DMS114 treated with DMSO at 0.1 percent for 48 hours (cell line): ENCODE data around the gene ENPEP.

Experiments
- DNase-seq: peaks from one replicate; lab custom pipeline; 2025; ENCODE audit not compliant: unreplicated experiment; lab: John Stamatoyannopoulos, UW

Gene ENPEP

GRCh38 chr4:110596431-110596830 is 120.5 kb downstream of the ENPEP start:
- DNase-seq: no peak

- no peak for DNase-seq
Observed at GRCh38 chr4:110597582-110597981, 121.6 kb downstream of the ENPEP start.

- no peak for DNase-seq
Observed at GRCh38 chr4:110602061-110602460, 126.1 kb downstream of the ENPEP start.

GRCh38 chr4:110605077-110605476 is 129.1 kb downstream of the ENPEP start:
- DNase-seq: no peak

- no peak for DNase-seq
Observed at GRCh38 chr4:110609044-110609750, 133.2 kb downstream of the ENPEP start.

GRCh38 chr4:110610620-110610939 is 134.6 kb downstream of the ENPEP start:
- no peak for DNase-seq

GRCh38 chr4:110610940-110611831 is 135.2 kb downstream of the ENPEP start:
- no peak for DNase-seq

- DNase-seq: no peak
Observed at GRCh38 chr4:110611968-110612447, 136.1 kb downstream of the ENPEP start.

GRCh38 chr4:110612631-110613269 is 136.8 kb downstream of the ENPEP start:
- DNase-seq: no peak

- DNase-seq: no peak
Observed at GRCh38 chr4:110613745-110614144, 137.8 kb downstream of the ENPEP start.

GRCh38 chr4:110614173-110614963 is 138.4 kb downstream of the ENPEP start:
- no peak for DNase-seq
